Measurements from ENCODE around the gene ARHGAP44.
"Not testable (repeated sequence)": the region's sequence is repeated elsewhere in the genome, so short reads cannot be mapped to it uniquely, and the experiment has no call there.

The ARHGAP44 gene

DNA sequence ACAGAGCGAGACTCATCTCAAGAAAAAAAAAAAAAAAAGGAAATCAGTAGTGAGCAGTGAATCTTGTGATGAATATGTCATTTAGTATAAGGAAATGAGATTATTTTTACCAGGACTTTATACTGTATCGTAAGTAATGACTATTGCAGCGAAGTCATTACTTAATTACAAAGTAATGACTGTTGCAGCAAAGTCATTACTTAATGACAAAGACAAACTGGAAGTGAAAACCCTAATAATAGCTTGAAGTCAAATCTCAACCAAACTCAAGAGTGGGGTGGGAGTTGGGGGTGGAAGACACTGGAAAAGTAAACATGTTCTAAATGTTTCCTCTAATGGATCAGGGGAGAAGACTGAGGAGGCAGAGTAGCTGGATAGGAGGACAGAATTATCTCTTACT lies 76.5 kb downstream of the ARHGAP44 start:
- TF ChIP-seq POLR2A (IDR thresholded peaks at IDR 0.05; ENCODE audit: extremely low read depth, insufficient read length) (no peak), MYC (IDR thresholded peaks at IDR 0.05; ENCODE audit: low read depth, low read length) (no peak)
- TF ChIP-seq, protein P1, sequence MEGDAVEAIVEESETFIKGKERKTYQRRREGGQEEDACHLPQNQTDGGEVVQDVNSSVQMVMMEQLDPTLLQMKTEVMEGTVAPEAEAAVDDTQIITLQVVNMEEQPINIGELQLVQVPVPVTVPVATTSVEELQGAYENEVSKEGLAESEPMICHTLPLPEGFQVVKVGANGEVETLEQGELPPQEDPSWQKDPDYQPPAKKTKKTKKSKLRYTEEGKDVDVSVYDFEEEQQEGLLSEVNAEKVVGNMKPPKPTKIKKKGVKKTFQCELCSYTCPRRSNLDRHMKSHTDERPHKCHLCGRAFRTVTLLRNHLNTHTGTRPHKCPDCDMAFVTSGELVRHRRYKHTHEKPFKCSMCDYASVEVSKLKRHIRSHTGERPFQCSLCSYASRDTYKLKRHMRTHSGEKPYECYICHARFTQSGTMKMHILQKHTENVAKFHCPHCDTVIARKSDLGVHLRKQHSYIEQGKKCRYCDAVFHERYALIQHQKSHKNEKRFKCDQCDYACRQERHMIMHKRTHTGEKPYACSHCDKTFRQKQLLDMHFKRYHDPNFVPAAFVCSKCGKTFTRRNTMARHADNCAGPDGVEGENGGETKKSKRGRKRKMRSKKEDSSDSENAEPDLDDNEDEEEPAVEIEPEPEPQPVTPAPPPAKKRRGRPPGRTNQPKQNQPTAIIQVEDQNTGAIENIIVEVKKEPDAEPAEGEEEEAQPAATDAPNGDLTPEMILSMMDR (IDR thresholded peaks at IDR 0.05; ENCODE audit: low read depth, low read length), result no peak
- TF ChIP-seq, protein P2, sequence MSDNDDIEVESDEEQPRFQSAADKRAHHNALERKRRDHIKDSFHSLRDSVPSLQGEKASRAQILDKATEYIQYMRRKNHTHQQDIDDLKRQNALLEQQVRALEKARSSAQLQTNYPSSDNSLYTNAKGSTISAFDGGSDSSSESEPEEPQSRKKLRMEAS (IDR thresholded peaks at IDR 0.05; ENCODE audit: low read depth, low read length), result no peak
- no peak overlapping the region for H3K4me3 ChIP-seq (ENCODE audit: low read depth, low read length)
- DNase-seq (ENCODE audit: low read depth), result no peak

DNA sequence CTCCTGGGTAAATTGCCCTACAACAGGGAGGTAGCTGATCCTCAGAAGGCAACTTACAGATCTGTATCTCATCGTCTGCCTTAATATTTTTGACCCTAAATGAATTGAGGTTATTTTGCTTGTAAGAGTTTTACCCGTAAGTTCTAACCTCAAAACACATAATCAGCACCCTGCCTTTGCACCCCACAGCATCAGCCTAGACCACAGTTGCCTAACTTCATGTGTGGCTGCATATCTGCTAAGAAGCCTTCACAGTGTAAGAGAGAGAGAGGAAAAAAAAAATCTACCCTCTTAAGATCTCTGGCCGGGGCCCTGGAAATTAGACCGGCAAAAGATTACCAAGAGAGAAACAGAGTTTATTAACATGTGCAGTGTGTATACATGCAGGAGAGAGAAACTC lies 76.9 kb downstream of the ARHGAP44 start:
- H3K4me3 ChIP-seq (ENCODE audit: low read depth, low read length), result no peak overlapping the region
- DNase-seq (ENCODE audit: low read depth), result no peak
- TF ChIP-seq MYC (IDR thresholded peaks at IDR 0.05; ENCODE audit: low read depth, low read length) (no peak), POLR2A (IDR thresholded peaks at IDR 0.05; ENCODE audit: extremely low read depth, insufficient read length) (no peak)
- TF ChIP-seq, protein P2 (IDR thresholded peaks at IDR 0.05; ENCODE audit: low read depth, low read length), result no peak
- TF ChIP-seq, protein P1 (IDR thresholded peaks at IDR 0.05; ENCODE audit: low read depth, low read length), result no peak

DNA sequence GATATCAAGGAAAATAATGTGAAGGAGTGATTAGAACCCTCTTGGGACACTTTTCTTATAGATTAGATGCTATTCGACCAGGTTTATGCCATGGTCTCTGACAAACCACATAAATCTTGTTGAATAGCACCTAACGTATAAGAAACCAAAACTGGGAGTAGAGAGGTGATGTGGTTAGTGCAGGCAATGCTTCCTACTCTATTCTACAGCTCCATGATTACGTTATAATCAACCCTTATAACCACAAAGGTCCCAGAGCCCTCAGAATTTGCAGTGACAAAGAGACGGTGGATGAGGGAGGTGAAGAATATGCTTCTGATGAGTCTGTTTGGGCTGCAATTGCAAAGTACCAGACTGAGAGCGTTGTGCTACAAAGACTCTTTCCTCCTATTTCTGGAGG lies 78.4 kb downstream of the ARHGAP44 start:
- TF ChIP-seq MYC (IDR thresholded peaks at IDR 0.05; ENCODE audit: low read depth, low read length) (no peak), POLR2A (IDR thresholded peaks at IDR 0.05; ENCODE audit: extremely low read depth, insufficient read length) (no peak)
- TF ChIP-seq, protein P2 (IDR thresholded peaks at IDR 0.05; ENCODE audit: low read depth, low read length), result no peak
- TF ChIP-seq, protein P1 (IDR thresholded peaks at IDR 0.05; ENCODE audit: low read depth, low read length), result no peak
- no peak for DNase-seq (ENCODE audit: low read depth)
- no peak overlapping the region for H3K4me3 ChIP-seq (ENCODE audit: low read depth, low read length)

DNA sequence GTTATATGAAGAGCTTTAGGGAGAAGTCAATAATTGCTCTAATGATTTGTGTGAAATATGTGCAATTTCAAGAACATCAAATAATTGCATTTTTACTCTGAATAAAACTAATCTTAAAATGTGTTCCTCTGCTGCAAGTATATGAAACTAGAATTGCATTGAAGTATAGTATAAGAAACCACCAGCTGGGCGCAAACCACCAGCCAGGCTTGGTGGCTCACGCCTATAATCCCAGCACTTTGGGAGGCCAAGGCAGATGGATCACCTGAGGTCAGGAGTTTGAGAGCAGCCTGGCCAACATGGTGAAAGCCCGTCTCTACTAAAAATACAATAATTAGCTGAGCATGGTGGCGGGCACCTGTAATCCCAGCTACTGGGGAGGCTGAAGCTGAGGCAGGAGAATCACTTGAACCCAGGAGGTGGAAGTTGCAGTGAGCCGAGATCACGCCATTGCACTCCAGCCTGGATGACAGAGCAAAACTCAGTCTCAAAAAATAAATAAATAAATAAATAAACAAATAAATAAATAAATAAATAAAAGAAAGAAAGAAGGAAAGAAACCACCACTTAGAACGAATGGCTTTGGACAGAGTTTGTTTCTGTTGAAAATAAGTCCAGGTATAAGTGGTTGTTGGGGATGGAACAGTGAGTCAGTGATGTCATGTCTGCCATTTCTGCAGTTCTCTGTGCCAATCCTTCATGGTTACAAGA lies 84.3 kb downstream of the ARHGAP44 start:
- DNase-seq (ENCODE audit: low read depth); H3K4me3 ChIP-seq (ENCODE audit: low read depth, low read length): not testable (repeated sequence)

DNA sequence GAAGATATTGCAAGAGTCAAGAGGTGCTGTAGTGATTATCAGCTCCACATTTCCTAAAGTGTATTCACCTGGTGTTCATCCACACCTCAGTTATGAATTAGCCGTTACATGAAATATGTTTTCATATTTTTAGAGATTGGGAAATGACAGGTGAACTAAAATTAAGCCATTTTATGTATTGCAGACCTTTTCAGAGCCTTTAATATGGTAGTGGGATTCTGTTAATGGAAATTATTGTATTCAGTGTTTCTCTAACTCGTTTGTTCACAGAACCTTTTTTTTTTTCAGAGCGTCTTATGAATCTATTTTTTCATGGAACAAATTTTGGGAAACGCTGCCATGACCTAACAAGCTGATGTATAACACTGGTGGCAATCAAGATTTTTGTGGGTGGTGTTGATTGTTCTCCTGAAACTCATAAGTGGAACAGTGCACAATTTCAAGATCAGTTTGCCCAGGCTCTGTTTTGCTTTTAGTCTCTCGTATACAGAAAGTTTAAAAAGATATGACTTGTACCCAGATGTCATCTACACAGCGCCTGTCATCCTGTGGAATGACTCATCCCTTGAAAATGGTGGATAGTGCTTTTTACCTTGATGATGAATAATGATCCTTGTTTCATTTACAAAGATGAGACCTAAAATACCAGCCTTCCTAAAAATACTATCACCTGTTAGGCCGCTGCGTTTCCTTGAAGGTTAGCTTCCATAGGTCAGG lies 88.8 kb downstream of the ARHGAP44 start:
- H3K4me3 ChIP-seq (ENCODE audit: low read depth, low read length), result no peak overlapping the region
- no peak for DNase-seq (ENCODE audit: low read depth)
- TF ChIP-seq, protein P2 (IDR thresholded peaks at IDR 0.05; ENCODE audit: low read depth, low read length), result no peak
- TF ChIP-seq MYC (IDR thresholded peaks at IDR 0.05; ENCODE audit: low read depth, low read length) (no peak), POLR2A (IDR thresholded peaks at IDR 0.05; ENCODE audit: extremely low read depth, insufficient read length) (no peak)
- TF ChIP-seq, protein P1 (IDR thresholded peaks at IDR 0.05; ENCODE audit: low read depth, low read length), result no peak

DNA sequence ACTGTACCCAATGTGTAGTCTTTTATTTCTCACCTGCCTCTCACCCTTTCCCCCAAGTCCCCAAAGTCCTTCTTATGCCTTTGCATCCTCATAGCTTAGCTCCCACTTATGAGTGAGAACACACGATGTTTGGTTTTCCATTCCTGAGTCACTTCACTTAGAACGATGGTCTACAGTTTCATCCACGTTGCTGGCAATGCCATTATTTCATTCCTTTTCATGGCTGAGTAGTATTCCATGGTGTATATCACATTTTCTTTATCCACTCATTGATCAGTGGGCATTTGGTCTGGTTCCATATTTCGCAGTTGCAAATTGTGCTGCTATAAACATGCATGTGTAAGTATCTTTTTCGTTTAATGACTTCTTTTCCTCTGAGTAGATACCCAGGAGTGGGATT lies 89.8 kb downstream of the ARHGAP44 start:
- DNase-seq (ENCODE audit: low read depth); H3K4me3 ChIP-seq (ENCODE audit: low read depth, low read length): not testable (repeated sequence)

DNA sequence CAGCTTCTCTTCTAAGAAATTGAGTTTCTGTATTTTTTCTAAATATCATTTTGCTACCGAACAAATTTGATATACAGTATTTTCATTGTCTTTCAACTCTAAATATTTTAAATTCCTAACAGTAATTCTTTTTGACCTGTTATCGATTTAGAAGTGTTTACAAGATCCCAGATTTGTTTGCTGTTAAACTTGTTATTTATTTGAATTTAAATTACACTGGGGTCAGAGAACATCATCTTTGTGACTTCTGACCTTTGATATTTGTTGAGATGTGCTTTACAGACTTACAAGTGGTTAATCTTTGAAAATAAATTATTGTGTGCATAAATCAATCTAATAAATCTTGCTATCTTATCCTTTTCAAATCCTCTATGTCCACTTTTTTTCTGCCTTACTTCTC lies 94.2 kb downstream of the ARHGAP44 start:
- H3K4me3 ChIP-seq (ENCODE audit: low read depth, low read length), result no peak overlapping the region
- TF ChIP-seq POLR2A (IDR thresholded peaks at IDR 0.05; ENCODE audit: extremely low read depth, insufficient read length) (no peak), MYC (IDR thresholded peaks at IDR 0.05; ENCODE audit: low read depth, low read length) (no peak)
- TF ChIP-seq, protein P2 (IDR thresholded peaks at IDR 0.05; ENCODE audit: low read depth, low read length), result no peak
- TF ChIP-seq, protein P1 (IDR thresholded peaks at IDR 0.05; ENCODE audit: low read depth, low read length), result no peak

More for the DNA sequence above, 94.2 kb downstream of the ARHGAP44 start:
- no peak for DNase-seq (ENCODE audit: low read depth)

Measured in NB4 (cell line).